ENCODE measurements around the gene RGS11.
"Not testable (repeated sequence)": the region's sequence is repeated elsewhere in the genome, so short reads cannot be mapped to it uniquely, and the experiment has no call there.

RGS11 gene

DNA sequence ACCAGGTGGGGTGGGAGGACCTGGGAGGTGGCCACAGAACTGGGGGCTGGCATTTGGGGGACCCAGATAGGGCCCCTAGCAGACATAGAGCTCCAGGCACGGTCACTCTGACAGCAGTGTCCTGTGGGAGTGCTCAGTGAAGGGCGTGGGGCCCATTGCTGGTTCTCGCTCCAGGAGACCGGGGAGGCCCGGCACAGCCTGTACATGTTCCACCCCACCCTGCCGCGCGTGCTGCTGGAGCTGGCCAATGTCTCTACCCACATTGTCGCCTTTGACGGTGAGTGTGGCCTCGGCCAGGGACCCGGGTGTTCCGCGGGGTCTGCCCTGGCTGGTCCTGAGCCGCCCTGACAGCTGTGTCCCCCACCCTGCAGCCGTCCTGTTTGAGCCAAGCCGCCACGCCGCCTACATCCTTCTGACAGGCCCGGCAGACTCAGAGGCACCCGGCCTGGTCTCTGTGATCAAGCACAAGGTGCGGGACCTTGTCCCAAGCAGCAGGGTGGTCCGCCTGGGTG is 11.2 kb downstream of the RGS11 start:
- in situ Hi-C loops (cut with HindIII; ENCODE audit: low sequenced_read_pairs): no loop called here

DNA sequence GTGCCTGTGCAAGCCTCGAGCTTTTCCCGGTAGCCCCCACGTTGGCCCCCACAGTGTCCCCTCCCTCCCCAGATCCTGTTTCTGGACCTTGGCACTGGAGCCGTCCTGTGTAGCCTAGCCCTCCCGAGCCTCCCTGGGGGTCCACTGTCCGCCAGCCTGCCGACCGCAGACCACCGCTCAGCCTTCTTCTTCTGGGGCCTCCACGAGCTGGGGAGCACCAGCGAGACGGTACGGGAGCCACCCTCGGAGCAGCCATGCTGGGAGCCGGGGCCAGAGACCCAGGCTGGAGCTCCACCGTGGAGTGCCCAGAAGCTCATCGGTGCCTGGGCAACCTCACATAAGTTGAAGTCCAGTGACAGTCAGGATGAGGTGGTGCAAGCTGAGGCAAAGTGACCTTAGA is 11.8 kb downstream of the RGS11 start:
- in situ Hi-C loops (cut with HindIII; ENCODE audit: low sequenced_read_pairs): no loop called here

DNA sequence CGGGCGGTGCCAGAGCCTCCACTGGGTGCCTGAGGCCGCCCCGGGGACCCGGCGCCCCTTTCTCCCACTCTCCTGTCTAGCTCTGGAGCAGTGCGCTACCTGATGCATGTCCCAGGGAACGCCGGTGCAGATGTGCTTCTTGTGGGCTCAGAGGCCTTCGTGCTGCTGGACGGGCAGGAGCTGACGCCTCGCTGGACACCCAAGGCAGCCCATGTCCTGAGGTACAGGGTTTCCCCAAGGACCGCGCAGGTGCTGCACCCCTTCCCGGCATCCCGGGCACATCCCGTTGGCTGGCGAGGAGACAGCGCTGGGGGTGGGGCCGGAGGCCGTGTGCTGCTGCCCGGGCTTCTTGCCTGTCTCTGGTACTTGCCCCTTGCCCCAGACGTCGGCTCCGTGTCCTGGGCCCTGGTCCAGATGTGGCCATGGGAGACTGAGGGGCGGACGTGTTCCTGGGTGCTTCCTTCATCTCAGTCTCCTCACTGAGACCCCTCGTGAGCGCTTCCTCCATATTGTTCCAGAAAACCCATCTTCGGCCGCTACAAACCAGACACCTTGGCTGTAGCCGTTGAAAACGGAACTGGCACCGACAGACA is 12.5 kb downstream of the RGS11 start:
- in situ Hi-C loops (cut with HindIII; ENCODE audit: low sequenced_read_pairs): no loop called here

DNA sequence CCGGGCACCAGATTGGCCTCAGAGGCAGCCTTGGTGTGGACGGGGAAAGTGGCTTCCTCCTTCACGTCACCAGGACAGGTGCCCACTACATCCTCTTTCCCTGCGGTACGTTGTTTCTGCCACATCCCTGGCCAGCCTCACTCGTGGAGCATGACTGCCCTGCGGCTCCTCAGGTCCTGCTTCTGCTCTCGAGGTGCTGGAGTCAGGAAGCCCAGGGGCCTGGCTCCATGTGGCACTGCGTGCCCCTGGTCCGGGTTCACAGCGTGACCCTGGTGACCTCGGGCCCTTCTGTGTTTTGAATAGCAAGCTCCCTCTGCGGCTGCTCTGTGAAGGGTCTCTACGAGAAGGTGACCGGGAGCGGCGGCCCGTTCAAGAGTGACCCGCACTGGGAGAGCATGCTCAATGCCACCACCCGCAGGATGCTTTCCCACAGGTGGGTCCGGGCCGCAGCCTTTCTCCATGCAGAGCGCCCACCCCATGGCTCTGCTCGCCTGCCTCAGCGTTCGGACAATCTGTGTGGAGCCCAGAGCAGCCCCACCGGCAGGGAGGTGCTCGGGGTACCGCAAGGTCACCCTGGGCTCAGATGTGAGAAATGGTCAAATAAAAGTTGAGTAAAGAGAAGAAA is 13.5 kb downstream of the RGS11 start:
- in situ Hi-C loops (cut with HindIII; ENCODE audit: low sequenced_read_pairs): no loop called here

DNA sequence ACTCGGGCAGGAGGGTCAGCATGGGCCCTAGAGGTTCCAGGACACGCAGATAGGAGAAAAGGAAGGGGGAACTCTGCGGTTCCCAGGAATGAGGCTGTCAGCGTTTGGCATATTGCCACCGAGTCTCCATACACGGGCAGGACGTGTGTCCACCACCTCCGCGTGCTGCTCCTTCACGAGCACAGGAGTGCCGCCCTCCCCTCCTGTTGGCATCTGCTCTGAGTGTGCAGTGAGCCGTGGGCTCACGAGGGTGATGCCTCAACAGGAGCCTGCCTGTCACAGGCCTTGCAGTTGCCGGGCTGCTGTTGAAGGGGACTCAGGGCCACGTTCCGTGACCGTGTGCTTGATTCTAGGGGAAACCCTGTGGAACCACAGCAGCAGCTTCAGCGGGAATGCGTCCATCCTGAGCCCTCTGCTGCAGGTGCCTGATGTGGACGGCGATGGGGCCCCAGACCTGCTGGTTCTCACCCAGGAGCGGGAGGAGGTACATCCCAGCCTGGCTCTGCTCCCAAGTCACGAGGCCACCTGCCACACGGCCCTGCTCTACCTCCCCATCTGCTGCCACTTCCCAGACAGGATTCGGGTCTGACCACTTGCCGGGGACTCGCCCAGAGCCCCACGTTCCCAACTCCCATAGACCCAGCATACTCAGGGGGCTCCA is 14.6 kb downstream of the RGS11 start:
- in situ Hi-C loops (cut with HindIII; ENCODE audit: low sequenced_read_pairs): no loop called here

DNA sequence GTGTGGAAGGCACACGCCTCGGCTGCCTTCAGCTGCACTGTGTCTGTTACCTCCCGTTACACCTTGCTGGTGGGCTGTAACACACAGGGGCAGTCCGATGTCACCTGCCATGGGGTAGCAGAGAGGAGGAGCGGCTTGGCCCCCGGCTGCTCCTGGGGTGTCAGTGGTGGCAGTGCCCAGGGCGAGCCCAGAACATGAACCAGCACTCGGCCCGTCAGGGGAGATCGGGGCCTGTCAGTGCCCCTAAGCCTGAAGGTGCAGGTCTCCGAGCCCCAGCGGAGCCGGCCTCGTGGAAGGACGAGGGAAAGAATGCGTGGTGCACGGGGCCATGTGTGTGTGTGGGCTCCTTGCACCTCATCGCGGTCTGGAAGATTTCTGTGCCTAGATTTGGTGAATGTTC is 15.4 kb downstream of the RGS11 start:
- in situ Hi-C loops (cut with HindIII; ENCODE audit: low sequenced_read_pairs): no loop called here

DNA sequence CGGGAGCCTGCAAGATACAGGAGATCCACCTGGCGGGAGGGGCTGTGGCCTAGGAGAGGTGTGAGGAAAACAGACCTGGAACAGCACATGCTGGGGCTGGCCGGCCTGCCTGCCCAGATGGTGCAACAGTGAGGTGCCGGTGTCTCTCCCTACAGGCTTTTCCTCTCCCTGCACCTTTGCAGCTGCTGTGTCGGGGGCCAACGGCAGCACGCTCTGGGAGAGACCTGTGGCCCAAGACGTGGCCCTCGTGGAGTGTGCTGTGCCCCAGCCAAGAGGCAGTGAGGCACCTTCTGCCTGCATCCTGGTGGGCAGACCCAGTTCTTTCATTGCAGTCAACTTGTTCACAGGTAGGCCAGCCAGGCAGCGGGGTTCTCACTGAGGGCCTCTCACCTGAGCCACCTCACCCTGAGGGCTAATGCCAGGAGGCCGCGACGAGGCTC is 15.9 kb downstream of the RGS11 start:
- in situ Hi-C loops (cut with HindIII; ENCODE audit: low sequenced_read_pairs): no loop called here

DNA sequence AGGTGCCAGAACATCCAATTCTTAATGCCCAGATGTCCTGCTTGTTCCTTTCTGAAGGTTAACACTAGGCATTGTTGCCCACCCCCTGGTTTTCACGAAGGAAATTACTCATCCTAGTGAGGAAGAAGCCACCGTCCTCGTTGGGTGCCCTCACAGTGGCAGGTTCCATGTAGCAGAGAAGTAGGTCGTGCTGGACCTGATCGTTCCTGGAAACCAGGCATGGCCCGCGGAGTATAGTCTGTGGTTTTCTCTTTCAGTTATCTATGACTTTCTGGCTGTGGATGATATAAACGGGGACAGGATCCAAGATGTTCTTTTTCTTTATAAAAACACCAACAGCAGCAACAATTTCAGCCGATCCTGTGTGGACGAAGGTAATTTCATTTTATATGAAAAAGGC is 16.5 kb downstream of the RGS11 start:
- in situ Hi-C loops (cut with HindIII; ENCODE audit: low sequenced_read_pairs): no loop called here

DNA sequence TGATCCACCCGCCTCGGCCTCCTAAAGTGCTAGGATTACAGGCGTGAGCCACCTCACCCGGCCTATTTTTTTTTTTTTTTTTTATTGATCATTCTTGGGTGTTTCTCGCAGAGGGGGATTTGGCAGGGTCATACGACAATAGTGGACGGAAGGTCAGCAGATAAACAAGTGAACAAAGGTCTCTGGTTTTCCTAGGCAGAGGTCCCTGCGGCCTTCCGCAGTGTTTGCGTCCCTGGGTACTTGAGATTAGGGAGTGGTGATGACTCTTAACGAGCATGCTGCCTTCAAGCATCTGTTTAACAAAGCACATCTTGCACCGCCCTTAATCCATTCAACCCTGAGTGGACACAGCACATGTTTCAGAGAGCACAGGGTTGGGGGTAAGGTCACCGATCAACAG is 17.7 kb downstream of the RGS11 start:
- in situ Hi-C loops (cut with HindIII; ENCODE audit: low sequenced_read_pairs): not testable (repeated sequence)

DNA sequence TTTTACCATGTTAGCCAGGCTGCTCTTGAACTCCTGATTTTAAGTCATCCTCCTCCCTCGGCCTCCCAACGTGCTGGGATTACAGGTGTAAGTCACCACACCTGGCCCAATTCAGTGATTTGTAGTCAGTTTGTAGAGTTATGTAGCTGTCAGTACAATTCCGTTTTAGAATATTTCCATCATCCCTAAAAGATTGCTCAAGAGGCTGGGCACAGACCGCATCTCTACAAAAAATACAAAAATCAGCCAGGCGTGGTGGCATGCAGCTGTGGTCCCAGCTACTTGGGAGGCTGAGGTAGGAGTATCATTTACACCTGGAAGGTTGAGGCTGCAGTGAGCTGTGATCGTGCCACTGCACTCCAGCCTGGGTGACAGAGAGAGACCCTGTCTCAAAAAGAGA is 20.6 kb downstream of the RGS11 start:
- in situ Hi-C loops (cut with HindIII; ENCODE audit: low sequenced_read_pairs): no loop called here

DNA sequence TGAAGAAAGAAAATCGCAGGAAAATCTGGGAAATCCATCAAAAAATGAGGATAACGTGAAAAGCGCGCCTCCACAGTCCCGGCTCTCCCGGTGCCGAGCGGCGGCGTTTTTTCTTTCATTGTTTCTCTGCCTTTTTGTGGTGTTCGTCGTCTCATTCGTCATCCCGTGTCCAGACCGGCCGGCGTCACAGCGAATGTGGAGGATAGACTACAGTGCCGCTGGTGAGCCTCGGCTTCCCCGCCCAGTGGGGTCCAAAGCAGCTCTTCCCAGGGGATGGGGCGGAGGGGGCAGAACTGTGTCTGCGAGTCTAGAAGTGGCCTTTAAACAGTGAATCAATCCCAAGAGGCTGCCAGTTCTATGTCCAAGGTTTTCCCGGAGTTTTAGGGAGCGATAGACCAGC is 21.3 kb downstream of the RGS11 start:
- in situ Hi-C loops (cut with HindIII; ENCODE audit: low sequenced_read_pairs): no loop called here

DNA sequence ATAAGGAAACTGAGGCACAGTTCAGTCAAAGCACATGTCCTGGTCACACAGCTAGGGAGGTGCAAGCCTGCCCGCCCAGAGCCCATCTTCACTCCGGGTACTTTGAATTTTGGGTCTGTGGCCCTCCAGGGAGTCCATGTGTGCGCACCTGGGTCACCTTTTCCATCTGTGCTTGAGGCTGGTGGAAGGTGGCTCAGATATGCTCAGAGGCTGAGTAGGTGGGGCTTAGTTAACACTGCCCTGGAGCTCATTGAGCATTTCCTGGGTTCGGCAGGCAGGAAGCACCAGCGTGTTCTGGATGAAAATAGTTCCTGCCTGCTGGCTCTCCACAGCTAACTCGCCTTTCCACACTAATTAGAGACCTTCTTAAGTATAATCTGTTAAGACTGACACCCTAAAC is 21.9 kb downstream of the RGS11 start:
- in situ Hi-C loops (cut with HindIII; ENCODE audit: low sequenced_read_pairs): no loop called here

DNA sequence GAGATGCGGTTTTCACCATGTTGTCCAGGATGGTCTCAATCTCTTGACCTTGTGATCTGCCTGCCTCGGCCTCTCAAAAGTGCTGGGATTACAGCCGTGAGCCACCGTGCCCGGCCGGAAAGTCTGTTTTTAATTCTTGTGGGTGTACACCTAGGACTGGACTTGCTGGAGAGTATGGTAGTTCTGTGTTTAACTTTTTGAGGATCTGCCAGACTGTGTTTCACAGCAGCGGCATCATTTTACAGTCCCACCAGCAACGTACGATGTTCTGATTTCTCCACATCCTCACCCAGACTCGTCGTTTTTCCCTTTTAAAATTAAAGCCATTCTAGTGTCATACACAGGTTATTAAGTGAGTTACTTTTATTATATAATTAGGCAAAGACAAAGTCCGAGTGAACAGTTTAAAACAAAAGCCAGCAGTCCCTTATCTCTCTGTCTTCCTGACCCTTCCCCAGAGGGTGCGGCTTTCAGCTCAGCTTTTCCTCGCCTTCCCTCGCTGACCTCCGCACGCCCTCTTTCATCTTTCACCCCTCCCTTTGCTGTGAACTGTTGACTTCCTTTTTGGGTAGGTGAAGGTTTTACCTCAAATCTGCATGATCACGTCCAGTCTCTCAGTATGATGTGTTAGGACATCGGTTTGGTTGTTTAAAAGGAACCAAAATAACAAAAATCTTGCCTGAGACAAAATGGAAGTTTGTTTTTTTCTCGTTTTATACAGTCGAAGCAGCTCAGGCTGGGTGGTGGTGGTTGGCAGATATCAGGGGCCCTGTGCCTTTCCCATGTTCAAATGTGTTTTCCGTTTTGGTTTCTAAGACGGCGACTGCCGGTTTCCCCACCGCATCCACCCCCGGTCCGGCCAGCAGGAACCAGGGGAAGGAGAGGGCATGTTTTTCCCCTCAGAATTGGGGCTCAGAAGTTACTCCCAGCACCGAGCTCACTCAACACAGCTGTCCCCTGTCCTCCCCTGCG is 23.1 kb downstream of the RGS11 start:
- in situ Hi-C loops (cut with HindIII; ENCODE audit: low sequenced_read_pairs): no loop called here

DNA sequence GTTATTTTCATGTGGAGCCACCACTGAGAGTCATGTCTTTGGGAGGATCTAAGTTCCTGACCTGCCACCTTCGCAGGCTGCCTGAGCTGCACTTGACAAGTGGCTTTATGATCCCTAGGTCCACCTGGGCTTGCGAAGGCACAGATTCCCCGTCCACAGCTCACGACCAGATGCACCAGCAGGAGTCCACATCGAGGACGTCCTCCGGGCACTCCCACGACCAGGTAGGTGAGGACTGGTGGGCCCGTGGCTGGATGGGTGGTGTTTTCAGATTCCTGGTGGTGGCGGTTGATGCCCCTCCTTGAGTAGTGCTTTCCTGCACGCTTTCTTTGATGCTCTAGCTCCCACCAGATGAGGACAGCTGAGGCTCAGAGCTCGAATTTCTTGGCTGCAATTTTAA is 26.3 kb downstream of the RGS11 start:
- in situ Hi-C loops (cut with HindIII; ENCODE audit: low sequenced_read_pairs): no loop called here

DNA sequence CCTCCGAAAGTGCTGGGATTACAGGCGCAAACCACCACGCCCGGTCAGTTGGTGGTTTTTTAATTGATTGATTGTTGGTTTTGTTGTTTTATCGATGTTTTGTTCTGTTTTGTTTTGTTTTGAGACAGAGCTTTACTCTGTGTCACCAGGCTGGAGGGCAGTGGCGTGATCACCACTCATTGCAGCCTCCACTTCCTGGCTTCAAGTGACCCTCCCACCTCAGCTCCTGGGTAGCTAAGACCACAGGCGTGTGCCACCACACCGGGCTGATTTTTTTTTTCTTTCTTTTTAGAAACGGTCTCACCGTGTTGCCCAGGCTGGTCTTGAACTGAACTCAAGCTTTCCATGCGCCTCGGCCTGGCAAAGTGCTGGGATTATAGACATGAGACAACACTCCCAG is 28.7 kb downstream of the RGS11 start:
- in situ Hi-C loops (cut with HindIII; ENCODE audit: low sequenced_read_pairs): no loop called here

DNA sequence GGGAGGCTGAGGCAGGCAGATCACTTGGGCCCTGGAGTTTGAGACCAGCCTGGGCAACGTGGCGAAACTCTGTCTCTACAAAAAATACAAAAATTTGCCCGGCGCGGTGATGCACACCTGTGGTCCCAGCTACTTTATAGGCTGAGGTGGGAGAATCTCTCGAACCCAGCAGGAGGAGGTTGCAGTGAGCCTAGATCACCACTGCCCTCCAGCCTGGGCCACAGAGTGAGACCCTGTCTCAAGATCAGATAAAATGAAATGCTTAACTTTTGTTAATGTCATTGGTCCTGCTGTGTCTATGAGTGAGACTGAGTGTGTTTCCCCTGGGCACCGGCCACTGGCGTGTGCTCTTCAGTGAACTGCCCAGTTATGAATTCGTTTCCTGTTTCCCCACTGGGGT is 30.6 kb downstream of the RGS11 start:
- in situ Hi-C loops (cut with HindIII; ENCODE audit: low sequenced_read_pairs): no loop called here

DNA sequence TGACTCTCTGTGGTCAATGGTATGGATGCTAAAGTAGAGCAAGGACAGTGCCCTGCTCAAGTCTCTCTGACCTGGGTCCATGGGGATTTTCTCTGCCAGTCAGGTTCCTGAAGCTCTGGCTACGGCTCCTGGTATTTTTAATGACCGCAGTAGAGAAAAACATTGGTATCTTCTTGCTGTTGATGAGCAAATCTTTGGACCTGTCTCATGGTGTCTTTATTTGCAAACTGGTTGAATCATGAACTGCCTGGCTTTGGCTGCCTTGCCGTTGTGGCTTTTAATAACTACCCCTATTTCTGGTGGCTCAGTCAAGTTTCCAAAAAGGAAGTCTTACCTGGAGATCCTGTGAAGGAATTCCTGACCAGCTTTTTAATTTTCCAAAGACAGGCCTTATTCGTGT is 32.4 kb downstream of the RGS11 start:
- in situ Hi-C loops (cut with HindIII; ENCODE audit: low sequenced_read_pairs): no loop called here

DNA sequence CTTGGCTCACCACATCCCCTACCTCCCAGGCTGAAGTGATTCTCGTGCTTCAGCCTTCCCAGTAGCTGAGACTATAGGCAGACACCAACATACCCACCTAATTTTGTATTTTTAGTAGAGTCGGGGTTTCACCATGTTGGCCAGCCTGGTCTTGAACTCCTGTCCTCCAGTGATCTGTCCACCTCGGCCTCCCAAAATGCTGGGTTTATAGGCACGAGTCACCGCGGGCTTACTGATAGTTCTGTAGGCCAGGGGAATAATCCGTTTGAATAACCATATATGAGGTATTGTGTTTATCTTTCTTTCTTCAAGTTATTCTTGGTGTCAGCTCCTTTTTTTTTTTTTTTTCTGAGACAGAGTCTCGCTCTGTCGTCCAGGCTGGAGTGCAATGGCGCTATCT is 33.5 kb downstream of the RGS11 start:
- in situ Hi-C loops (cut with HindIII; ENCODE audit: low sequenced_read_pairs): no loop called here

DNA sequence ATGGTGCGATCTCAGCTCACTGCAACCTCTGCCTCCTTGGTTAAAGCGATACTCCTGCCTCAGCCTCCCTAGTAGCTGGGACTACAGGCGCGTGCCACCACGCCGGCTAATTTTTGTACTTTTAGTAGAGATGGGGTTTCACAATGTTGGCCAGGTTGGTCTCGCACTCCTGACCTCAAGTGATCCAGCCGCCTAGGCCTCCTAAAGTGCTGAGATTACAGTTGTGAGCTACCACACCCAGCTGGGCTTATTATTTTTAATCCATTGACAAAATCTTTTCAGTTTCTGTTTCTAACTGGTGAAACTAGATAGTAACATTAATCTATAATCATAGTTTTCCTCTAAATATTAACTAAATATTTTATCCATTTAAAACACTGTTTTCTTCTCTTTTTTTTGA is 35.2 kb downstream of the RGS11 start:
- in situ Hi-C loops (cut with HindIII; ENCODE audit: low sequenced_read_pairs): no loop called here

DNA sequence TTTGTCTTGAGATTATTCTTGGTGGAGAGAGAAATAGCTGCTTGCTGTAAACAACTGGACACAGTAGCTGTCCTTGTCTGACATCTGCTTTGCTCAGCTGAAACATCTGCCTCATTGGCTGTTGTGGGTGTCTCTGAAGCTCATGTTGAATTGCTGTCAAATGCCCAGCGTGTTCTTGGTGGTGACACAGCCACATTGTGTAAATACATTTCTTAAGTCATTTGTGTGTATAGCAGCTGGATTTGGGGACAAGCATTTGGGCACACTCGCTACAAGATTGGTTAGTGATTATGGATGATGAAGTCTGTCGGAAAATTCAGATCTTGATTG is 35.8 kb downstream of the RGS11 start:
- in situ Hi-C loops (cut with HindIII; ENCODE audit: low sequenced_read_pairs): no loop called here
